GM12864 (cell line): Measurements from ENCODE around the gene WDR1.

Experiments used
- DNase-seq: peaks from one replicate; pipeline ENCODE4 v3.0.0-alpha.2; 2011; ENCODE audit warnings: low read depth
- H3K4me3 ChIP-seq: 2 replicates; pipeline ENCODE4 v1.5.1; 2011; ENCODE audit warnings: mild to moderate bottlenecking, low read depth, low read length, control low read depth
- CTCF ChIP-seq: IDR thresholded peaks from 2 replicates; pipeline ENCODE4 v1.5.1; 2011; ENCODE audit warnings: low read depth, mild to moderate bottlenecking, moderate library complexity, low read length, control low read depth, inconsistent platforms; ENCODE audit errors: missing control alignments

WDR1 gene

DNA sequence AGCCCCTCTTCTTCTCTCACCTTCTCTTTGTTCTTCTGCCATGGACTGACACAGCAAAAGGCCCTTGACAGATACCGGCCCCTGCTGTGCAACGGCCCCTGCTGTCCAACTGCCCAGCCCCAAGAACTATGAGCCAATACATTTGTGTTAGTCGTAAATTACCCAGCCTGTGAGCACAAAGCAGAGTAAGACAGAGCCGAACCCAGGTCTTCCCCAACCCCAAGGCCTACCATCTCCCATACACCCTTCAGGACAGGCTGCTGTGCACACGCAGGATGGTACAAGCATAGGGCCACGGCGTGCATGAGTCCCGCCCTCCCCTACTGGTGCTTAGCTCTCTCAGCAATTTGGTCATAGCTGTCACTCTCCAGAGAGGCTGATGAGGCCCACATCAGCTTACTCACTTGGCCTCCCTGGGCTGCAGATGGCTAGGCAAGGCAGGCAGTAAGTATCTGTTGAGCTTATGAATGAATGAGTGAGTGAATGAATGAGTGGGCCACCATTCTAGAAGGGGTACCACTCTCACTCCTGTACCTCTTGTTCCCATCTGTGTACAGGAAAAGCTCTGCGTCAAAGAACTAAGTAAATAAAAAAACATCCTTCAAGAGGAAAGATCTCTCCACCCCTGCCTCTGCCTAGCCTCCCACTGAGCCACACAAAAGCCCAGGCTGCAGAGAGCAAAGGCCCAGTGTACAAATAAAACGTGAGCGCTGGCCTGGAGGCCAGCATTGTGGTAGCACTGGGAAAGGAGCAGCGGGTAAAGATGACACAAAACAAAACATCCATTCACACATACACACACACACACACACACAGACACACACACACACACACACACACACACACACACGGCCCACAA is 13.9 kb downstream of the WDR1 start:
- no peak overlapping the region for H3K4me3 ChIP-seq
- no peak for TF ChIP-seq CTCF
- DNase-seq, result no peak

DNA sequence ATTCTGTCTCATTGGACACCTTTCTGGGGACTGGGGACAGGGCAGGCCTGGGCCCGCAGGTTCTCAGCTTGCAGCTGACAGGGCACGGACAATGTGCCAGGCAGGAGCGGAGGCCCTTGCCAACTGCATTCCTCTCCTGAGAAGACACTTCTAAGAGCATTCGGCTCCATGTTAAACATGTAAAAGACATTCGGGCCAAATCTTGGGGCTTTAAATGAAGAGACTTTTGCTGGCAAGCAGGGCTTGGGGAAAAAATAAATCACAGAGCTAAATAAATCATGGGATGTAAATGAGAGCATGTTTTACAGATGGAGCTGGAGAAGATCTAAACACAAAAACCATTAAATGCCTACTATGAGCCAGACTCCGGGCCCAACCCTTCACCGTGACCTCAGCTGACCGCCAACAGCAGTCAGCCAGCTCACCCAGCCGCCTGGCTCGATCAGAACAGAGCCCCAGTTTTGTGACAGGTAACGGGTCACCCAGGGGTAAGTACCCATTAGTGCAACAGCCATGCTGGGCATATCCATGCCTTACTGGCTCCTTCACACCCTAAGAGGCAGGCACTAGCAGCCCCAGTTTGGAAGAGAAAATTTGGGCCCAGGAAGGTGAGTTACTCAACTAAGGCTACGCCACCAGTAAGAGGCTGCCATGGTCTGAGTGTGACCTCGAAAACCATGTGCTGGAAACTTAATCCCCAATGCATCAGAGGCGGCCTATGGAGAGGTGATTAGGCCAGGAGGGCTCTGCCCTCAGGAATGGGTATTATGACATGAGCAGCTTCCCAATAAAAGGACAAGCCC is 14.7 kb downstream of the WDR1 start:
- TF ChIP-seq CTCF, result no peak
- H3K4me3 ChIP-seq, result no peak overlapping the region
- no peak for DNase-seq

DNA sequence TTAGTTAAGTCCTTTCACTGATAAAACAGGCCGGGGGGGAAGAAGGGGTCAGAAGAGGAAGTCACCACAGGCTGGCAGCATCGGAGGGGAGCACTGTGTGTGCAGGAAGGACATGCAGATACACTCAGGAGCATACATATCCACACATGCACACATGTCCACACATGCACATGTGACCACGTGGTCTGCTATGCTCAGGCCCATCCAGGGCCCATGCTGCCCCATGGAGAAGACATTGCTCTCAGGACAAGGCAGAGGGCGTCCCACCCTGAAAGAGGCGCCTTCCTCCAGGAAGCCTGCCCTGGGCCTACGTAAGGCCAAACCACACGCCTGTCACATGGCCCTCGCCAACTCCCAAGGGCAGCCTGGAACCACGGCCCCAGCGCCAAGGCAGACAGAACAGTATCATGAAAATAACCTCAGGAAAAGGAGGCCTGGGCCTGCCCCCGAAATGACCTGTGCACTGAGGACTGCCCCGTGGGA is 15.8 kb downstream of the WDR1 start:
- DNase-seq, result no peak
- no peak overlapping the region for H3K4me3 ChIP-seq
- TF ChIP-seq CTCF, result no peak

DNA sequence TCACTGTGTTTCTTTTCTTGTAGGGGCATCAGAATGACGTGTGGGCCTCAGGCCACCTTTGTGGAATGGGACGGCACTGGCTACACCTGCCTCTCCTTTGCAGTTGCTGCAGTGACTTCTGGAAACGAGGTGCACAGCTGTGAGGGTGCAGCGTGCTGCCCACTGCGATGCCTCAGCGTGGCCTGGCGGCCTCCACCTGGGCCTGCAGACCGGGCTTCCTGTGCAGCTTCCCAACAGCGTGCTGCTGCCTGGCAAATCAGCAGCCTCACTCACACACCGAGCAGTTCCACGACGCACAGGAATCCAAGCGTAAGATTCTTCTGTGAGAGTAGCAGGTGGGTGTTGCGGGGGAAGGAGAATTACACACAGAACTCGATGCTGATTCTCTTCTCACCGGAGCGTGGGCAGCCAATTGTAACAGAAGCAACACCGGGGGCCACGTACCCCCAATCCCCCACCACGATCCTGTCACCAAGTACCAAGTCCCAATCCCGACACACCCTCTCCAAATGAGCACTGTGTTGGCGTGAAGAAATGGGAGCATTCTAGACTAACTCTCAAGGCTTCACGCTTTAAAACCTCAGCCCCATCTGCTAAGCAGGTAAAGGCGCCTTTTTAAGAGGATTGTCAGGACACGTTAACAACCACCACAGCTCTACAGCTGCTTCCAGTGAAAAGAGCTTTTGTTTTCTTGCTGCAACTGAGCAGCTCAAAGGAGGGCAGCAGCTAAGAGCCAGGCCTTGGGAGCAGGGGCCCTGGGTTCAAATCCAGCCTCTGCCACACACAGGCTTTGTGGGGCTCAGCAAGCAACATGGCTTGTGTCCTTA is 16.9 kb downstream of the WDR1 start:
- H3K4me3 ChIP-seq, result no peak overlapping the region
- TF ChIP-seq CTCF, result no peak
- DNase-seq, result no peak

GRCh38 chr4:10098780-10099160 is 17.8 kb downstream of the WDR1 start:
- TF ChIP-seq CTCF, result no peak
- no peak for DNase-seq
- no peak overlapping the region for H3K4me3 ChIP-seq

GRCh38 chr4:10097906-10098779 is 18.5 kb downstream of the WDR1 start:
- no peak overlapping the region for H3K4me3 ChIP-seq
- no peak for DNase-seq
- no peak for TF ChIP-seq CTCF
